Hepatocyte (in vitro differentiated cells): ENCODE measurements around the gene PLGRKT.

ENCODE experiments used
- EZH2 ChIP-seq: fragments of 200-600 bp; sonication (generic); IDR thresholded peaks from 2 replicates; pipeline ENCODE4 v1.6.1; 2016; ENCODE audit warnings: antibody characterized with exemption, mild to moderate bottlenecking, borderline replicate concordance
- EZH2phosphoT487 ChIP-seq: fragments of 200-600 bp; sonication (generic); IDR thresholded peaks from one replicate; pipeline ENCODE4 v1.6.1; 2018; ENCODE audit warnings: antibody characterized with exemption, mild to moderate bottlenecking, low read depth, moderate library complexity; ENCODE audit not compliant: unreplicated experiment, severe bottlenecking
- TF ChIP-seq, protein P1 (sequence below): fragments of 200-600 bp; sonication (generic); IDR thresholded peaks from 2 replicates; pipeline ENCODE4 v1.5.1; 2016; ENCODE audit warnings: antibody characterized with exemption, mild to moderate bottlenecking; ENCODE audit not compliant: poor library complexity

DNA sequence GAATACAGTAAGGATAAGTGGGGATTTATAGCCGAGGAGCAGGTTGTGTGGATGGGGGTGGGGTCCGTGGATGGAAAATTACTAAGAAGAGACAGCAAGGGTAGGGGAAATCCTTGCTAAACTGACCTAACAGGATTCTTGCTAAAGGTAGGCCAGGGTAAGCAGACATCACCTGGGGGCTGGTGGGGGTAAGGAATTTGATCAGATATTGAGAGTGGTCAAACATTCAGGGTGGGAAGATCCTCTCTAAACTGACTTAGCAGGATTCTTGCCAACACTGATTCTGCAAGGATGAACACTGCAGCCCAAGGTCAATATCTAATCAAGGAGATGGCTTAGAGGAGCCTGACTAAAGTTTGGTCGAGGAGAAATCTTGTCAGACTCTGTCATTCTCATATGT lies 2.7 kb upstream of the PLGRKT start:
- TF ChIP-seq, protein P1, sequence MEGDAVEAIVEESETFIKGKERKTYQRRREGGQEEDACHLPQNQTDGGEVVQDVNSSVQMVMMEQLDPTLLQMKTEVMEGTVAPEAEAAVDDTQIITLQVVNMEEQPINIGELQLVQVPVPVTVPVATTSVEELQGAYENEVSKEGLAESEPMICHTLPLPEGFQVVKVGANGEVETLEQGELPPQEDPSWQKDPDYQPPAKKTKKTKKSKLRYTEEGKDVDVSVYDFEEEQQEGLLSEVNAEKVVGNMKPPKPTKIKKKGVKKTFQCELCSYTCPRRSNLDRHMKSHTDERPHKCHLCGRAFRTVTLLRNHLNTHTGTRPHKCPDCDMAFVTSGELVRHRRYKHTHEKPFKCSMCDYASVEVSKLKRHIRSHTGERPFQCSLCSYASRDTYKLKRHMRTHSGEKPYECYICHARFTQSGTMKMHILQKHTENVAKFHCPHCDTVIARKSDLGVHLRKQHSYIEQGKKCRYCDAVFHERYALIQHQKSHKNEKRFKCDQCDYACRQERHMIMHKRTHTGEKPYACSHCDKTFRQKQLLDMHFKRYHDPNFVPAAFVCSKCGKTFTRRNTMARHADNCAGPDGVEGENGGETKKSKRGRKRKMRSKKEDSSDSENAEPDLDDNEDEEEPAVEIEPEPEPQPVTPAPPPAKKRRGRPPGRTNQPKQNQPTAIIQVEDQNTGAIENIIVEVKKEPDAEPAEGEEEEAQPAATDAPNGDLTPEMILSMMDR, result no peak
- TF ChIP-seq EZH2 (no peak), EZH2phosphoT487 (no peak)
